Sigmoid colon (tissue), 3 donors: ENCODE data around the gene RFT1.

Experiments used
- POLR2A ChIP-seq, 2 donors: fragments of 450-650 bp; IDR thresholded peaks; one replicate each; pipeline ENCODE4 v1.6.1; 2016; ENCODE audit warnings: antibody characterized with exemption in 2 of 2, mild to moderate bottlenecking in 2 of 2, moderate library complexity in 2 of 2
- TF ChIP-seq, protein P1 (sequence below), 4 experiments: fragments of 450-650 bp in 3 of 4; fragments of 200-600 bp in 1 of 4; IDR thresholded peaks; one replicate each; pipeline ENCODE4 v1.5.1; 2016 to 2019; ENCODE audit warnings: antibody characterized with exemption in 4 of 4, mild to moderate bottlenecking in 3 of 4, moderate library complexity in 2 of 4

DNA sequence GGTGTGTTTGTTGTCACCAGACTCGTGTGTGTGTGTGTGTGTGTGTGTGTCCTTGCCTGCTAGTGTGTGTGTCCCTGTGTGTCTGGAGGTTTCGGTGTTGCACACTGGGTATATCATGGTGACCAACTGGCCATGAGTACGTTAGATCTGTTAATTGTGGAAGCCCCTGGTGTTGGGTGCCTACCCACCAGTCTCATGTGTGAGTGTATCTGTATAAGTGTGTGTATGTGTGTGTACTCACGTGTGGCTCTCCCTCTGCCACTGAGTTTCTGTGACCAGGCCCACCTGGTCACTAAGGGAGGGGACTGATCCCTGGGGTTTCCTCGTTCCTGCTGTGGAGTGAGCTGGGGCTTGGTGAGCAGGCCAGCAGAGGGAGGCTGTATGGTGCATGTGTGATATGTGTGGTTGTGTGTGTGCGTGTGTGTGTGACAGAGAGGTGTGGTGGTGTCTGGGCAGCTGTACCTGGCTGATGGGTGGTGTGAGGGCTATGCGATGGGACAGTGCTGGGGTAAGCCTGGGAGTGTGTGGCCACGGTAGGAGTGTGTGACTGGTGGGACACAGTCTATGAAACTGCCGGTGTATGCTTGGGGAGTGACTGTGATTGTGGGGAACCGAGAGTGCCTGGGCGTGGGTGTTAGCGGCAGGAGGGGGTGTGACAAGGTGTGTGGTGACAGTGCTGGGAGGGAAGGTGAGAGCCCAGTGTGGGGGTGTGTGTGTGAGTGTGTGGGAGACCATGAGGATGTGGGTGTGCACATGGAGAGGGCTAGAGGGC, 32.6 kb upstream of the RFT1 start:
- TF ChIP-seq, protein P1, sequence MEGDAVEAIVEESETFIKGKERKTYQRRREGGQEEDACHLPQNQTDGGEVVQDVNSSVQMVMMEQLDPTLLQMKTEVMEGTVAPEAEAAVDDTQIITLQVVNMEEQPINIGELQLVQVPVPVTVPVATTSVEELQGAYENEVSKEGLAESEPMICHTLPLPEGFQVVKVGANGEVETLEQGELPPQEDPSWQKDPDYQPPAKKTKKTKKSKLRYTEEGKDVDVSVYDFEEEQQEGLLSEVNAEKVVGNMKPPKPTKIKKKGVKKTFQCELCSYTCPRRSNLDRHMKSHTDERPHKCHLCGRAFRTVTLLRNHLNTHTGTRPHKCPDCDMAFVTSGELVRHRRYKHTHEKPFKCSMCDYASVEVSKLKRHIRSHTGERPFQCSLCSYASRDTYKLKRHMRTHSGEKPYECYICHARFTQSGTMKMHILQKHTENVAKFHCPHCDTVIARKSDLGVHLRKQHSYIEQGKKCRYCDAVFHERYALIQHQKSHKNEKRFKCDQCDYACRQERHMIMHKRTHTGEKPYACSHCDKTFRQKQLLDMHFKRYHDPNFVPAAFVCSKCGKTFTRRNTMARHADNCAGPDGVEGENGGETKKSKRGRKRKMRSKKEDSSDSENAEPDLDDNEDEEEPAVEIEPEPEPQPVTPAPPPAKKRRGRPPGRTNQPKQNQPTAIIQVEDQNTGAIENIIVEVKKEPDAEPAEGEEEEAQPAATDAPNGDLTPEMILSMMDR (IDR thresholded peaks at IDR 0.05) = no peak
- no peak for TF ChIP-seq POLR2A (IDR thresholded peaks at IDR 0.05)
